ENCODE data around the gene NALCN.

GRCh38 chr13:101399365-101399764 is 16.9 kb downstream of the NALCN start:
- no peak for TF ChIP-seq CTCF (IDR thresholded peaks at IDR 0.05)
- no peak for TF ChIP-seq POLR2A (IDR thresholded peaks at IDR 0.05)

Data from adrenal gland (tissue), 5 donors.